GM21526 (cell line): ENCODE data around the gene ZNF423.
"Not testable (repeated sequence)": the region's sequence is repeated elsewhere in the genome, so short reads cannot be mapped to it uniquely, and the experiment has no call there.

Experiments used
- ATAC-seq: cut with Tn5 transposase; IDR thresholded peaks from one replicate; pipeline ENCODE4 v1.9.1; 2021; ENCODE audit warnings: moderate library complexity; ENCODE audit not compliant: unreplicated experiment, low FRiP score

The ZNF423 gene

GRCh38 chr16:49701065-49701685 lies 154.7 kb downstream of the ZNF423 start:
- ATAC-seq, result no peak

- ATAC-seq, result no peak
Measured at GRCh38 chr16:49700251-49701064, 155.5 kb downstream of the ZNF423 start.

- no peak for ATAC-seq
Measured at GRCh38 chr16:49699841-49700175, 156.1 kb downstream of the ZNF423 start.

- ATAC-seq, result no peak
Measured at GRCh38 chr16:49698931-49699840, 156.7 kb downstream of the ZNF423 start.

GRCh38 chr16:49698453-49698815 lies 157.5 kb downstream of the ZNF423 start:
- no peak for ATAC-seq

GRCh38 chr16:49697631-49698452 lies 158.1 kb downstream of the ZNF423 start:
- no peak for ATAC-seq

- no peak for ATAC-seq
Measured at GRCh38 chr16:49696414-49697101, 159.4 kb downstream of the ZNF423 start.

GRCh38 chr16:49695782-49696413 lies 160.0 kb downstream of the ZNF423 start:
- ATAC-seq, result no peak

- no peak for ATAC-seq
Measured at GRCh38 chr16:49693445-49693844, 162.5 kb downstream of the ZNF423 start.

- ATAC-seq, result no peak
Measured at GRCh38 chr16:49690778-49691177, 165.1 kb downstream of the ZNF423 start.

- ATAC-seq, result no peak
Measured at GRCh38 chr16:49688036-49688697, 167.7 kb downstream of the ZNF423 start.

GRCh38 chr16:49687476-49688002 lies 168.4 kb downstream of the ZNF423 start:
- no peak for ATAC-seq

- ATAC-seq, result no peak
Measured at GRCh38 chr16:49684696-49685095, 171.2 kb downstream of the ZNF423 start.

GRCh38 chr16:49682577-49683165 lies 173.2 kb downstream of the ZNF423 start:
- ATAC-seq, result no peak

- ATAC-seq, result no peak
Measured at GRCh38 chr16:49681217-49681883, 174.6 kb downstream of the ZNF423 start.

- no peak for ATAC-seq
Measured at GRCh38 chr16:49679095-49679494, 176.8 kb downstream of the ZNF423 start.

GRCh38 chr16:49677661-49678060 lies 178.3 kb downstream of the ZNF423 start:
- ATAC-seq, result not testable (repeated sequence)

- no peak for ATAC-seq
Measured at GRCh38 chr16:49675413-49675812, 180.5 kb downstream of the ZNF423 start.
